Fibroblast of lung (primary cell): ENCODE data around the gene ZNF792. TPM values are rescaled to one million over a fixed set of nuclear protein-coding genes. Genes with fewer than 3 reads are reported as not detected.
A peak's percentile ranks its signal among the peaks of the same experiment; 100 is the strongest.

Source experiments
- DNase-seq, 2 donors: peaks; one replicate each; pipeline versions ENCODE4 v3.0.0 to v3.0.0-alpha.2; 2010; ENCODE audit warnings: low read depth in 2 of 2
- H2AFZ ChIP-seq: 2 replicates; pipeline ENCODE4 v1.5.1; 2012; ENCODE audit warnings: low read length, control low read depth, inconsistent platforms
- H3K27ac ChIP-seq: 2 replicates; pipeline ENCODE4 v1.5.1; 2011; ENCODE audit warnings: low read length, control low read depth; ENCODE audit not compliant: insufficient read depth
- H3K27me3 ChIP-seq: 2 replicates; pipeline ENCODE4 v1.5.1; 2011; ENCODE audit warnings: mild to moderate bottlenecking, low read length; ENCODE audit not compliant: control insufficient read depth, insufficient read depth
- H3K36me3 ChIP-seq: 2 replicates; pipeline ENCODE4 v1.5.1; 2011; ENCODE audit warnings: low read length; ENCODE audit not compliant: control insufficient read depth, insufficient read depth
- H3K4me1 ChIP-seq: 2 replicates; pipeline ENCODE4 v1.5.1; 2011; ENCODE audit warnings: low read length; ENCODE audit not compliant: control insufficient read depth, insufficient read depth; ENCODE audit errors: extremely low read depth
- H3K4me2 ChIP-seq: 2 replicates; pipeline ENCODE4 v1.5.1; 2011; ENCODE audit warnings: low read length, control low read depth; ENCODE audit not compliant: insufficient read depth; ENCODE audit errors: extremely low read depth
- H3K4me3 ChIP-seq, 4 experiments: fragments of 200-600 bp in 1 of 4; sonication (generic) in 1 of 4; replicated peaks in 1 of 4; 2 replicates each; pipeline ENCODE4 v1.5.1; 2011 to 2016; ENCODE audit warnings: low read length in 4 of 4, low read depth in 3 of 4, mild to moderate bottlenecking in 3 of 4, control low read depth in 2 of 4, inconsistent platforms in 1 of 4, mixed read lengths in 1 of 4; ENCODE audit not compliant: insufficient read depth in 1 of 4; ENCODE audit errors: control extremely low read depth in 1 of 4
- H3K79me2 ChIP-seq: 2 replicates; pipeline ENCODE4 v1.5.1; 2012; ENCODE audit warnings: mild to moderate bottlenecking, low read length, inconsistent platforms; ENCODE audit not compliant: control insufficient read depth, insufficient read depth
- H3K9ac ChIP-seq: 2 replicates; pipeline ENCODE4 v1.5.1; 2011; ENCODE audit warnings: mild to moderate bottlenecking, low read length, control low read depth; ENCODE audit not compliant: insufficient read depth
- H3K9me3 ChIP-seq: 2 replicates; pipeline ENCODE4 v1.5.1; 2012; ENCODE audit warnings: low read depth, low read length; ENCODE audit not compliant: control insufficient read depth, insufficient read depth
- H4K20me1 ChIP-seq: 2 replicates; pipeline ENCODE4 v1.5.1; 2011; ENCODE audit warnings: low read length; ENCODE audit not compliant: control insufficient read depth, insufficient read depth; ENCODE audit errors: extremely low read depth
- CTCF ChIP-seq, 2 donors: IDR thresholded peaks in 1 of 2; conservative IDR thresholded peaks in 1 of 2; 1 replicate in 1 of 2; 2 replicates in 1 of 2; pipeline ENCODE4 v1.5.1; 2011 to 2012; ENCODE audit warnings: low read length in 2 of 2, control low read depth in 1 of 2, inconsistent platforms in 1 of 2, low read depth in 1 of 2, mild to moderate bottlenecking in 1 of 2
- EZH2 ChIP-seq: IDR thresholded peaks from 2 replicates; pipeline ENCODE4 v1.5.1; 2012; ENCODE audit warnings: low read length, control low read depth, mild to moderate bottlenecking; ENCODE audit errors: missing control alignments
- polyA plus RNA-seq, 2 donors: library from polyadenylated mRNA; depleted of rRNA in 1 of 2; stranded (reverse) in 1 of 2; unstranded in 1 of 2; fragments of >200 nt; gene quantifications; 2 replicates each; pipeline ENCODE4 v1.2.1, GENCODE V29; 2011 to 2012; ENCODE audit warnings: missing spikeins in 1 of 2
- total RNA-seq: library from RNA; depleted of rRNA; stranded (reverse); fragments of >200 nt; gene quantifications from 2 replicates; pipeline ENCODE4 v1.2.1, GENCODE V29; 2014

Gene ZNF792
- total and polyA plus RNA-seq, 2 donors (not counting 1 experiment from before 2014, with no cell fraction given) = 1.7 to 5.0 TPM

- Histone ChIP-seq H3K9me3 (no peaks in the 10 kb centered on the region), H3K4me1 (peaks cover 5% of the 10 kb centered on the region), H3K27ac (no peak overlapping the region), H3K4me2 (no peak overlapping the region), H4K20me1 (no peaks in the 10 kb centered on the region), H3K9ac (no peak overlapping the region), H3K79me2 (peaks cover 47% of the 10 kb centered on the region), H3K36me3 (peaks cover 10% of the 10 kb centered on the region), H3K4me3 (no peak overlapping the region), H3K27me3 (no peaks in the 10 kb centered on the region), H2AFZ (no peak overlapping the region)
- TF ChIP-seq EZH2 (no peak), CTCF (conservative IDR thresholded peaks at IDR 0.05 in 1 of 2, IDR thresholded peaks at IDR 0.05 in 1 of 2; ENCODE audit: low read depth in 1 of 2, low read length in 2 of 2) (no peak)
- no peak for DNase-seq
These were observed 41.4 kb upstream of the ZNF792 start for GRCh38 chr19:35005256-35005977.

- H3K36me3 ChIP-seq = peaks cover 5% of the 10 kb centered on the region
- H3K4me2 ChIP-seq = no peak overlapping the region
- H3K27me3 ChIP-seq = no peaks in the 10 kb centered on the region
- H3K79me2 ChIP-seq = peaks cover 47% of the 10 kb centered on the region
- TF ChIP-seq CTCF (conservative IDR thresholded peaks at IDR 0.05 in 1 of 2, IDR thresholded peaks at IDR 0.05 in 1 of 2; ENCODE audit: low read depth in 1 of 2, low read length in 2 of 2) (no peak), EZH2 (no peak)
- no peak overlapping the region for H2AFZ ChIP-seq
- no peak overlapping the region for H3K9ac ChIP-seq
- no peak overlapping the region for H3K27ac ChIP-seq
- H3K4me3 ChIP-seq = no peak overlapping the region
- peaks cover 5% of the 10 kb centered on the region for H3K4me1 ChIP-seq
- H3K9me3 ChIP-seq = no peaks in the 10 kb centered on the region
- no peaks in the 10 kb centered on the region for H4K20me1 ChIP-seq
- DNase-seq = no peak
These were observed 40.7 kb upstream of the ZNF792 start for GRCh38 chr19:35004517-35005255.

GRCh38 chr19:35002037-35002535, 38.1 kb upstream of the ZNF792 start:
- no peak overlapping the region for H2AFZ ChIP-seq
- no peak overlapping the region for H3K4me2 ChIP-seq
- H3K9me3 ChIP-seq = no peaks in the 10 kb centered on the region
- peaks cover 1% of the 10 kb centered on the region for H3K36me3 ChIP-seq
- TF ChIP-seq EZH2 (no peak), CTCF (conservative IDR thresholded peaks at IDR 0.05 in 1 of 2, IDR thresholded peaks at IDR 0.05 in 1 of 2; ENCODE audit: low read depth in 1 of 2, low read length in 2 of 2) (no peak)
- no peak overlapping the region for H3K9ac ChIP-seq
- H4K20me1 ChIP-seq = no peaks in the 10 kb centered on the region
- H3K27ac ChIP-seq = no peak overlapping the region
- DNase-seq = no peak
- peaks cover 7% of the 10 kb centered on the region for H3K4me1 ChIP-seq
- H3K4me3 ChIP-seq = peak overlapping the region in 1 of 4 experiments; percentile 17
- peaks cover 47% of the 10 kb centered on the region for H3K79me2 ChIP-seq
- no peaks in the 10 kb centered on the region for H3K27me3 ChIP-seq
